Endothelial cell of umbilical vein (primary cell): ENCODE data around the gene SLC6A18. TPM values are rescaled to one million over a fixed set of nuclear protein-coding genes. Genes with fewer than 3 reads are reported as not detected.

Experiments
- BruUV-seq: library from RNA; stranded (reverse); fragments of 400-500 nt; replicated peaks from 2 replicates; lab custom pipeline; 2021; lab: Mats Ljungman, UMichigan
- CTCF ChIA-PET: fragments of 300-600, 350-600 bp; sonication (Branson Sonifier 250); formaldehyde crosslinking; loops from one replicate; lab custom pipeline; 2021; ENCODE audit warnings: antibody characterized with exemption, inconsistent platforms; lab: Charles Lee
- POLR2A ChIA-PET: fragments of 300-600, 350-600 bp; sonication (Branson Sonifier 250); formaldehyde crosslinking; loops from one replicate; lab custom pipeline; 2021; ENCODE audit warnings: antibody characterized with exemption, inconsistent platforms; lab: Charles Lee
- DNase-seq: peaks from one replicate; pipeline ENCODE4 v3.0.0-alpha.2; 2011; ENCODE audit warnings: low read depth, low spot score
- FAIRE-seq: peaks from 2 replicates; lab custom pipeline; 2011; peaks lifted over from hg19 to GRCh38; lab: Jason Lieb, UNC
- H2AFZ ChIP-seq: 2 replicates; pipeline ENCODE4 v1.6.0; 2012; ENCODE audit warnings: low read depth, low read length, control low read depth, inconsistent platforms
- H3K27ac ChIP-seq: 2 replicates; pipeline ENCODE4 v1.5.1; 2011; ENCODE audit warnings: low read depth, mild to moderate bottlenecking, control low read depth, low read length, moderate library complexity; ENCODE audit not compliant: insufficient read depth
- H3K27me3 ChIP-seq, 2 experiments: 2 replicates each; pipeline versions ENCODE4 v1.6.0 to v1.6.1; 2011; ENCODE audit warnings: low read length in 2 of 2, mixed read lengths in 1 of 2; ENCODE audit not compliant: control insufficient read depth in 2 of 2, insufficient read depth in 2 of 2
- H3K36me3 ChIP-seq, 2 experiments: 2 replicates in 1 of 2; 3 replicates in 1 of 2; pipeline ENCODE4 v1.5.1; 2011; ENCODE audit warnings: low read length in 2 of 2, mild to moderate bottlenecking in 1 of 2, moderate library complexity in 1 of 2; ENCODE audit not compliant: control insufficient read depth in 2 of 2, insufficient read depth in 2 of 2; ENCODE audit errors: extremely low read depth in 1 of 2
- H3K4me1 ChIP-seq: 3 replicates; pipeline ENCODE4 v1.5.1; 2011; ENCODE audit warnings: mild to moderate bottlenecking, low read length; ENCODE audit not compliant: control insufficient read depth, insufficient read depth; ENCODE audit errors: extremely low read depth
- H3K4me2 ChIP-seq: 2 replicates; pipeline ENCODE4 v1.6.1; 2011; ENCODE audit warnings: low read length, control low read depth, mixed read lengths; ENCODE audit not compliant: insufficient read depth
- H3K4me3 ChIP-seq, 3 experiments: fragments of 200-600 bp in 1 of 3; sonication (generic), shearing (Covaris generic) in 1 of 3; replicated peaks in 1 of 3; 2 replicates each; pipeline ENCODE4 v1.5.1; 2011 to 2016; ENCODE audit warnings: control low read depth in 3 of 3, low read length in 3 of 3, mild to moderate bottlenecking in 2 of 3, inconsistent platforms in 1 of 3, low read depth in 1 of 3, moderate library complexity in 1 of 3; ENCODE audit not compliant: insufficient read depth in 1 of 3
- H3K79me2 ChIP-seq: 2 replicates; pipeline ENCODE4 v1.6.0; 2012; ENCODE audit warnings: low read length, inconsistent platforms; ENCODE audit not compliant: control insufficient read depth, insufficient read depth
- H3K9ac ChIP-seq: replicated peaks from 2 replicates; pipeline ENCODE3; 2011; ENCODE audit warnings: low read length, control low read depth; ENCODE audit not compliant: insufficient read depth; ENCODE audit errors: extremely low read depth
- H3K9me1 ChIP-seq: replicated peaks from 3 replicates; pipeline ENCODE4 v1.6.0; 2011; ENCODE audit warnings: mild to moderate bottlenecking, low read length; ENCODE audit not compliant: control insufficient read depth, insufficient read depth; ENCODE audit errors: extremely low read depth
- H3K9me3 ChIP-seq: replicated peaks from 2 replicates; pipeline ENCODE4 v1.5.1; 2012; ENCODE audit warnings: low read length, inconsistent platforms; ENCODE audit not compliant: control insufficient read depth, insufficient read depth
- H4K20me1 ChIP-seq: replicated peaks from 2 replicates; pipeline ENCODE3; 2011; ENCODE audit warnings: mild to moderate bottlenecking, low read length; ENCODE audit not compliant: control insufficient read depth, insufficient read depth; ENCODE audit errors: extremely low read depth
- EZH2 ChIP-seq: IDR thresholded peaks from 2 replicates; pipeline ENCODE4 v1.6.1; 2012; ENCODE audit warnings: borderline replicate concordance, low read depth, mild to moderate bottlenecking, moderate library complexity, low read length, inconsistent platforms; ENCODE audit not compliant: severe bottlenecking
- FOS ChIP-seq: IDR thresholded peaks from 2 replicates; pipeline ENCODE4 v1.6.1; 2011; ENCODE audit warnings: mild to moderate bottlenecking, low read length, moderate library complexity, borderline replicate concordance; ENCODE audit not compliant: insufficient read depth
- GATA2 ChIP-seq: IDR thresholded peaks from 2 replicates; pipeline ENCODE4 v1.7.0; 2011; ENCODE audit warnings: low read depth, mild to moderate bottlenecking, moderate library complexity, mixed read lengths, low read length; ENCODE audit not compliant: insufficient read length, insufficient read depth
- JUN ChIP-seq: IDR thresholded peaks from 2 replicates; pipeline ENCODE4 v1.6.1; 2011; ENCODE audit warnings: borderline replicate concordance, low read depth; ENCODE audit not compliant: insufficient read length, insufficient read depth
- MYC ChIP-seq: IDR thresholded peaks from one replicate; pipeline ENCODE4 v1.6.1; 2011; ENCODE audit warnings: mild to moderate bottlenecking, low read depth, low read length
- POLR2A ChIP-seq: IDR thresholded peaks from 2 replicates; pipeline ENCODE4 v1.6.1; 2012; ENCODE audit warnings: low read depth, mild to moderate bottlenecking, control low read depth, low read length
- POLR2AphosphoS5 ChIP-seq: IDR thresholded peaks from 2 replicates; pipeline ENCODE4 v1.6.1; 2012; ENCODE audit warnings: low read depth, mild to moderate bottlenecking, control low read depth, low read length, moderate library complexity; ENCODE audit not compliant: insufficient read depth
- dilution Hi-C: fragments of 300-500 bp; cut with MboI; formaldehyde crosslinking; loops from one replicate; pipeline ENCODE4 v1.15.0; 2019; ENCODE audit warnings: low sequenced_read_pairs; ENCODE audit not compliant: extremely low pct_ligation_motif_present
- intact Hi-C: fragments of 100-400 bp; cut with micrococcal nuclease; formaldehyde crosslinking; loops from one replicate; pipeline ENCODE4 v1.10.0; 2022
- polyA plus RNA-seq, 4 experiments: library from polyadenylated mRNA; depleted of rRNA in 3 of 4; stranded (reverse) in 3 of 4; unstranded in 1 of 4; fragments of >200 nt; gene quantifications; 2 replicates each; pipeline versions ENCODE4 v1.2.1 to v1.2.3, GENCODE V29; 2011 to 2012; ENCODE audit warnings: missing spikeins in 1 of 4
- total RNA-seq: library from RNA; stranded (reverse); gene quantifications from 2 replicates; pipeline ENCODE4 v1.2.3, GENCODE V29; 2021
- TF ChIP-seq, protein P1 (sequence below): IDR thresholded peaks from 2 replicates; pipeline ENCODE4 v1.6.1; 2011; ENCODE audit not compliant: insufficient read depth, insufficient read length
- TF ChIP-seq, protein P2 (sequence below), 2 donors: IDR thresholded peaks; 1 replicate in 1 of 2; 2 replicates in 1 of 2; pipeline ENCODE4 v1.5.1; 2011; ENCODE audit warnings: low read length in 2 of 2, mild to moderate bottlenecking in 2 of 2, moderate library complexity in 2 of 2, control low read depth in 1 of 2, inconsistent platforms in 1 of 2, low read depth in 1 of 2; ENCODE audit not compliant: insufficient read depth in 1 of 2; ENCODE audit errors: extremely low read depth in 1 of 2

Gene SLC6A18
- total and polyA plus RNA-seq, 2 donors (not counting 3 experiments of a cell fraction or from before 2014, with no cell fraction given), result not detected

GRCh38 chr5:1235838-1236237, 10.7 kb downstream of the SLC6A18 start:
- intact Hi-C loops (no loop called here), dilution Hi-C loops (no loop called here)
- no peaks in the 10 kb centered on the region for H3K79me2 ChIP-seq
- H3K36me3 ChIP-seq, result no peaks in the 10 kb centered on the region
- no peak overlapping the region for H2AFZ ChIP-seq
- H3K9me3 ChIP-seq, result no peaks in the 10 kb centered on the region
- no peak overlapping the region for H3K9ac ChIP-seq
- FAIRE-seq (no peak), DNase-seq (no peak)
- no peaks in the 10 kb centered on the region for H3K9me1 ChIP-seq
- H3K27me3 ChIP-seq, result no peaks in the 10 kb centered on the region
- H3K27ac ChIP-seq, result no peak overlapping the region
- TF ChIP-seq MYC (no peak), POLR2AphosphoS5 (no peak), FOS (no peak), JUN (no peak)
- TF ChIP-seq, protein P1, sequence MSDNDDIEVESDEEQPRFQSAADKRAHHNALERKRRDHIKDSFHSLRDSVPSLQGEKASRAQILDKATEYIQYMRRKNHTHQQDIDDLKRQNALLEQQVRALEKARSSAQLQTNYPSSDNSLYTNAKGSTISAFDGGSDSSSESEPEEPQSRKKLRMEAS, result no peak
- no TSS peak for BruUV-seq
- H3K4me2 ChIP-seq, result no peak overlapping the region
- no peak overlapping the region for H3K4me3 ChIP-seq
- POLR2A ChIA-PET, result no interaction called here
- H3K4me1 ChIP-seq, result no peaks in the 10 kb centered on the region
- CTCF ChIA-PET, result no interaction called here
- H4K20me1 ChIP-seq, result no peaks in the 10 kb centered on the region

DNA sequence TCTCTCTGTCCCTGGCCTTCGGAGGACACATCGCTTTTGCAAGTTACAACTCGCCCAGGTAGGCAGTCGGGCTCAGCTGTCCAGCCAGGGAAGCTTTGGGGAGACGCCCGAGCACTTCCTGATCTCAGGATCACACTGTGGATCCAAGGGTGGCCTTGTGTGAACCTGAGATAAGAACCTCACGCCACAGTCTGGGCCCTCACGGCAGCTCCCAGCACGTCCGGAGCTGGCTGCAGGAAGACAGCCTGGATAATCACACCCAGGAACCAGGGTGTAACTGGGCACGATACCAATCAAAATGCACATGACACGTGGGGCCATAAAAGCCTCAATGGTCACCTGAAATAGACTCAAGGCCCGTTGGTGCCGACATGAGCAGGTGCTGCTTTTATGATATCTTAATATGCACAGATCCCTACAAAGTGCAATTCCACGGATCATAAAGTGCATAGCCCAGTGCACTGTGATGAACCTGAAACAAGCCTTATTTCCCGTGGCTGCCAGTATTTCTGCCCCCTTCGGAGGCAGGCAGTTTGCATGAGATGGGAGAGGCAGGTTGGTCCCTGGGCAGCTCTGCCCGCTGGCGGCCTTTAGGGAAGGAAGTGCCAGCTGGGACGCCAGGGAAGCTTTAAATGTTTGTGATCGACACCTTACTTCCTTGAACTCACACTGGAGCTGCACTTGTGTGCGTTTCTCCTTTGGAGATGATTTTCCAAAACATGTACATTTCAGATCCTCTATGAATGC, 14.5 kb downstream of the SLC6A18 start:
- no peak overlapping the region for H3K9ac ChIP-seq
- H3K4me2 ChIP-seq, result no peak overlapping the region
- intact Hi-C loops (no loop called here), dilution Hi-C loops (no loop called here)
- H3K4me3 ChIP-seq, result no peak overlapping the region
- ChIA-PET POLR2A (no interaction called here), CTCF (no interaction called here)
- DNase-seq (no peak), FAIRE-seq (no peak)
- no peaks in the 10 kb centered on the region for H3K79me2 ChIP-seq
- H3K27ac ChIP-seq, result no peak overlapping the region
- no peak for TF ChIP-seq POLR2A
- TF ChIP-seq MYC, result no peak
- TF ChIP-seq, protein P1, result no peak
- no peak for TF ChIP-seq GATA2
- no peak for TF ChIP-seq FOS
- TF ChIP-seq, protein P2, sequence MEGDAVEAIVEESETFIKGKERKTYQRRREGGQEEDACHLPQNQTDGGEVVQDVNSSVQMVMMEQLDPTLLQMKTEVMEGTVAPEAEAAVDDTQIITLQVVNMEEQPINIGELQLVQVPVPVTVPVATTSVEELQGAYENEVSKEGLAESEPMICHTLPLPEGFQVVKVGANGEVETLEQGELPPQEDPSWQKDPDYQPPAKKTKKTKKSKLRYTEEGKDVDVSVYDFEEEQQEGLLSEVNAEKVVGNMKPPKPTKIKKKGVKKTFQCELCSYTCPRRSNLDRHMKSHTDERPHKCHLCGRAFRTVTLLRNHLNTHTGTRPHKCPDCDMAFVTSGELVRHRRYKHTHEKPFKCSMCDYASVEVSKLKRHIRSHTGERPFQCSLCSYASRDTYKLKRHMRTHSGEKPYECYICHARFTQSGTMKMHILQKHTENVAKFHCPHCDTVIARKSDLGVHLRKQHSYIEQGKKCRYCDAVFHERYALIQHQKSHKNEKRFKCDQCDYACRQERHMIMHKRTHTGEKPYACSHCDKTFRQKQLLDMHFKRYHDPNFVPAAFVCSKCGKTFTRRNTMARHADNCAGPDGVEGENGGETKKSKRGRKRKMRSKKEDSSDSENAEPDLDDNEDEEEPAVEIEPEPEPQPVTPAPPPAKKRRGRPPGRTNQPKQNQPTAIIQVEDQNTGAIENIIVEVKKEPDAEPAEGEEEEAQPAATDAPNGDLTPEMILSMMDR (IDR thresholded peaks at IDR 0.05; ENCODE audit: extremely low read depth in 1 of 2, insufficient read depth in 1 of 2, low read depth in 1 of 2, low read length in 2 of 2), result no peak
- TF ChIP-seq POLR2AphosphoS5, result no peak
- TF ChIP-seq EZH2, result no peak
- TF ChIP-seq JUN, result no peak
- H3K9me1 ChIP-seq, result no peaks in the 10 kb centered on the region
- H3K9me3 ChIP-seq, result no peaks in the 10 kb centered on the region
- H4K20me1 ChIP-seq, result no peaks in the 10 kb centered on the region
- H3K36me3 ChIP-seq, result no peaks in the 10 kb centered on the region
- no peaks in the 10 kb centered on the region for H3K27me3 ChIP-seq
- H3K4me1 ChIP-seq, result no peaks in the 10 kb centered on the region
- BruUV-seq, result no TSS peak
- no peak overlapping the region for H2AFZ ChIP-seq
